Pons (tissue), 1 donor: ENCODE data around the gene PGBD2.
"Not testable (repeated sequence)": the region's sequence is repeated elsewhere in the genome, so short reads cannot be mapped to it uniquely, and the experiment has no call there.

Source experiments
- DNase-seq: peaks from one replicate; pipeline ENCODE4 v3.0.0-alpha.2; 2016; ENCODE audit warnings: low spot score

Gene PGBD2

GRCh38 chr1:248906009-248906752, at the start of gene PGBD2:
Gene PGBD2 (plus strand): TSS chr1:248906235. CDS start chr1:248913863, 7,628 bp downstream.
- DNase-seq, result peak; percentile 83

- no peak for DNase-seq
Observed at GRCh38 chr1:248857201-248857600, 48.8 kb upstream of the PGBD2 start.

DNA sequence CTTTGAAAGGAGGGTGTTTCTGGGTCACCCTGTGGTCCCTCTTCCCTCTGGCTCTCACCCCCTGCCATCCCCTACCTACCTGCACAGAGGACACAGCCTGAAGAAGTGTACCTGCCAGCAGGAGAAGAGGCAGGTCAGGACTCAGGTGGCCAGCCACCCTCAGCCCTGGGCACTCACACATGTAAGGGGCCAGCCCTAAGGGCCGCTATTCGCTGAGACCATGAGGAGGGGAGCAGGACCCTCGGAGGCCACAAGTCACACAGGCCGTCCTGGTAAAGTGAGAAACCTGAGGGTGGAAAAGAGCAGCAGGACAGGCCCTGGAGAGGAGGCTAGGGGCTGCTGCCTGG, 48.3 kb upstream of the PGBD2 start:
- no peak for DNase-seq

DNA sequence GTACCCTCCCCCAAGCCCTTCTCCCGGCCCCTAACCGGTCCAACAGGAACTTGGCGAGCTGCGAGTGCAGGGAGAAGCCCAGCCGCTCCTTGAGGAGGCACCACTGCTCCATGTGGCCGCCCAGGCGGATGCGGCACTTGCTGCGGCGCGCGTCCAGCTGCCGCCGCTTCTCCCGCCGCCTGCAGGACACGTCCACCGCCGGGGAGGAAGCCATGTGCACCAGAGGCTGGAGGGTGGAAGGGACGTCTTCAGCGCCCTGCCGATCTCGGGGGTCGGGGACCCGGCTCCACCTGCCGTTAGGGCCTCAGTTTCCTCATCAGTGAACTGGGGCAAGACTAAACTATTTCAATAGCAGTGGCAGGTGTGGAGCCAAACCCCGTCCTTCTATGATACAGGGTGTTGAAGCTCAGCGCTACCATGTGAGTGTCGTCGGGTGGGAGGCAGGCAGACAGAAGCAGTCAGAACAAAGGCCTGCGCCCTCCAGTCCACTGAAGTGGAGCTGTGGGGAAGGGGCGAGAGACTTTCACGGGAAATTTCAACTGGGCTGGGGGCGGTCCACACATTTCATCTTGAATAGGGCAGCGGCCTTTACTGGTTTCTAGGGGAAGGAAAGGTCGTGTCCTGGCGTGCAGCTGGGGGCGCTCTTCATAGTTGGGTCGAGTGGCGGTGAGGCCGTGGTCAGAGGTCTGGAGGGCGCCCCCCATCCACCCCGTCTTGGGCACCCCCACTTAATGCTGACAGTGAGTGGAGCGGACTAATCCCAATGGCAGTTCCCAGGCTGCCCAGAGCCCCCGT, 47.7 kb upstream of the PGBD2 start:
- DNase-seq, result peak; percentile 24

DNA sequence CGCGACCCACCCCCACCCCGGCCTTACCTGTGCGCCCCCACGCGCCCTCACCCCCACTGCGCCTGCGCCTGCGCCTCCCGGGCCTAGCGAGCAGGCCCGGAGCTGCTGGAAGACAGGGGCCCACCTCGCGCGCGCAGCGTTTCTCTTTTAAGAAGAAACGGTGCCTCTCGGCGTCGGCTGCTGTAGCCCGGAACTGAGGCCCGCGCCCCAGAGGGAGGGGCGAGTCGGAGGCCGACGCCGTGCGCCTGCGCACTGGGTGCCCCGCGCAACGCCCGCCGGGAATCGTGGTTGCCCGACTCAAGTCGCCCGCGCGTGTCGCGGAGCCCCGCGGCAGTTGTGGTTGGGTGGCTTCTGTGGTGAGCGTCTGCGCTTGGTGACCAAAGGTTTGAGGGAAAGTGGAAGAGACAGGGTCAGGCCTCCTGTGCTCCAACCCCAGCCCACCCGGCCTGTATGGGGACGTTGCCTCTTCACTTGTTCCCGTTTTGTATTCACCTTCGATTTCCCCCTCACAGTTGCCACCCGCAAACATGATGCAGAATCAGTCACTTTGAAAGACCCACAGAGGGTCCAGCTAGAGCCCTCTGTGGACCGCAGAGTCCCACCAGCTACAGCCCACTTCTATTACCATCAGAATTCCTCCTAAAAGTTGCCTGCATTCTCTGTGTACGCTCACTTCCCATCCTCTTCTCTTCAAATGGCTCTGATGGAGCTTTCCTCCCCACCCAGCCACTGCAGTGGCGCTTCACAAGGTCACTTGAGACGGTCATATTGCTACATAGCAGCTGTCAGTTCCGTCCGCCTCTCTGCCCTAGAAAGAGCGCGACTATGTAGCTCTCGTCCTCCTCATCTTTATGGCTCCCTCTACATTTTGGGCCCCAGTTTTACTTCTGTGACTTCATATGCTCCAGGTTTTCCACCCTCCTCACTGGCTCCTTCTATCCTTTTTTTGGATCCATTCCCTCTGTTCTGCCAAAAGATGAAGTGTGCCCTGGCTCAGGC, 46.8 kb upstream of the PGBD2 start, which contains the start of gene ZNF692:
TSS of gene ZNF692 (minus strand) at position 195 of the 999 bp plus-strand sequence. CDS start 776 bp downstream, outside the sequence.
- peak; percentile 95 for DNase-seq

GRCh38 chr1:248860007-248860406, 46.0 kb upstream of the PGBD2 start:
- no peak for DNase-seq

DNA sequence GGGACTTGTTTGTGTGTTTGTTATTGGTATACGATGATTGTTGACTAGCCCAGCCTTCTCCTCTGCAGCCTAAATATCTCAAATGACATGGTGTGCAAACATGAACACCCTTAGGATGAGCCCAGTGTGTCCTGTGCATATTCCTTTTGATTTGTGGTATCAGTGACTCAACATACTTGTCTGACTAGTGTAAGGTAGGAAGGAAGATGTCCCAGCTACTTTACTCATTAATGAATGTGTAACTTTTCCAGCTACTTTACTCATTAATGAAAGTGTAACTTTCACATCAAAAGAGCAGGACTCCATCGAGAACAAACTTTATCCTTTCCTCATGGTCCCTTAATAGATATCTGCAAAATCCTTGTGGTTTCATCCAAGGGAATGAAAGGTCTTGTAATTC, 44.4 kb upstream of the PGBD2 start:
- no peak for DNase-seq

DNA sequence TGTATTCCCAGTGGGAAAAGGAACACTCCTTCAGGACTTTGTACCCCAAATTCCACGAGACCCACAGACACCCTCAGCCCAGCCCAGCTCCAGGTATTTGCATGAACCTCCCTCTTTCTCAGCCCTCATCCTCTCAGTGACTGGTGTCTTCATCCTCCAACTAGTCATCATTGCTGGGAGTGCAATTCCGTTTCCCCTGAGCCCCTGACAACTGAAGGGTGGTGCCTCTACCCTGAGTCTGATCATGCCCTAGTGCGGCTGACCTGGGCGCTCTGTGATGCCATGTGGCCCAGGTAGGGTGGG, 43.4 kb upstream of the PGBD2 start:
- no peak for DNase-seq

GRCh38 chr1:248862998-248863881, 42.8 kb upstream of the PGBD2 start:
- DNase-seq, result peak; percentile 66

DNA sequence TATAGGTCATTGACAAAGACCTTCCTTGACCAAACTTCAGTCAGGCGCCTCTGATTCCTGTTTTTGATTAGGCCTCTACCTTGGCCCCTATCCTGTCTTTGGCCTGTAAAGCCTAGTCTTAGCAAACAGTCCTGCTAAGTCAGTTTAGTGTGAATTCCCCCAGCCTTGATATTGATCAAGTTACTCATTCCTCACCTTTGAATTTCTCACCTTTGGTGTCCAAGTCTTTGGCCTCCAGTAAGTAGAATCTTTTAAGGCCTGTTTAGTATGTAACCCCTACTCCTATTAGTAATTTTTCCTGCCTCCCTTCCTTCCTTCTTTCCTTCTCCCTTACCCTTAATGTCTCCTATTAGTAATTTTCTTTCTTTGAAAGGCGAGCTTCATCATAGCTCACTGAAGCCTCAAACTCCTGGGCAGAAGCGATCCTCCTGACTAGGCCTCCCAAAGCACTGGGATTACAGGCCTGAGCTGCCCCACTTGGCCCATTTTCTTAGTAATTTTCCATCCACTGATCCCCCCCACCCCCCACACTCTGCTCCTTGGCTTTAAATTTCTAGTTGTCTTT, 34.1 kb upstream of the PGBD2 start:
- no peak for DNase-seq

- peak; percentile 54 for DNase-seq
Observed at GRCh38 chr1:248872752-248873408, 33.2 kb upstream of the PGBD2 start.

DNA sequence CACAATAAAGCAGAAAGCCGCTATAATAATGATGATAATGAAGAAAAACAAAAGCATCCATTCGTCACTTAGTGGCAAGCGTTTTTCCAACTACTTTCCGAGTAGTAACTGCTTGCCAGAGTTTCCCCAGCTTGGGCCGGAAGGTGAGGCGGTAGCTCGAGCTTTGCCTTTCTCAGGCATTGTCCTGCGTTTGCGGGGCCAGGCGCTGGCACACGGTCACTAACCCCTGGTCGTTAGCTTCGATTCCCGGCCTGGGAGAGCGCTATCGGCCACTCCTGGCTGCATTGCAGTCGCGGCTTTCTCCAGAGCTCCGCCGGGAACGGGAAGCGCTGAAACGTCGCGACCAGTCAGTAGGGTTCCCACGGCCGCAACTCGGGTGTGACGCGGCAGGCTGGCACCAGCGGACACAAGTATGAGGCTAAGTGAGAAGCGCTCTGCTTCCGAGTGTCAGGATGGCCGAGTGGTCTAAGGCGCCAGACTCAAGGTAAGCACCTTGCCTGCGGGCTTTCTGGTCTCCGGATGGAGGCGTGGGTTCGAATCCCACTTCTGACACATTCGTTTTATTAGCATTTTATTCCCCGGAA, 32.5 kb upstream of the PGBD2 start:
- DNase-seq, result peak; percentile 97

GRCh38 chr1:248873993-248874533, 32.0 kb upstream of the PGBD2 start:
- peak; percentile 93 for DNase-seq

GRCh38 chr1:248881261-248881660, 24.8 kb upstream of the PGBD2 start:
- DNase-seq, result no peak

DNA sequence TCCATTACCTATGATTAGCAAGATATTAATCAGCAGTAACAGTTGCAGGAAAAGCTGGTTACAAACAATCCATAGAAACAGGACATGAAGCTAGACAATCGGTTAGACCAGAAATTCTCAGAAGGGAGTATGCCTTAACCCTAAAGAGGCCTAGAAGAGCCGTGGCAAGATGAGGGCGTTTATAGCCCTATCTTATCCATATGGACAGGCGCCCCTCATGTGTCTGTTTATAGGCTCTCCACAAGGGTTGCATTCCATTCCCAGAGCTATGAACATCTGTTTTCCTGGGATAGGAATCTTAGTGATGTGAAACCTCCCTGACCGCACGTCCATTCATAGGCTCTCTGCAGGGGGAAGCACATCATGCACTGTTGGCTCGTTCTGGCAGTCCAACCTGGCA, 23.6 kb upstream of the PGBD2 start:
- DNase-seq, result not testable (repeated sequence)

DNA sequence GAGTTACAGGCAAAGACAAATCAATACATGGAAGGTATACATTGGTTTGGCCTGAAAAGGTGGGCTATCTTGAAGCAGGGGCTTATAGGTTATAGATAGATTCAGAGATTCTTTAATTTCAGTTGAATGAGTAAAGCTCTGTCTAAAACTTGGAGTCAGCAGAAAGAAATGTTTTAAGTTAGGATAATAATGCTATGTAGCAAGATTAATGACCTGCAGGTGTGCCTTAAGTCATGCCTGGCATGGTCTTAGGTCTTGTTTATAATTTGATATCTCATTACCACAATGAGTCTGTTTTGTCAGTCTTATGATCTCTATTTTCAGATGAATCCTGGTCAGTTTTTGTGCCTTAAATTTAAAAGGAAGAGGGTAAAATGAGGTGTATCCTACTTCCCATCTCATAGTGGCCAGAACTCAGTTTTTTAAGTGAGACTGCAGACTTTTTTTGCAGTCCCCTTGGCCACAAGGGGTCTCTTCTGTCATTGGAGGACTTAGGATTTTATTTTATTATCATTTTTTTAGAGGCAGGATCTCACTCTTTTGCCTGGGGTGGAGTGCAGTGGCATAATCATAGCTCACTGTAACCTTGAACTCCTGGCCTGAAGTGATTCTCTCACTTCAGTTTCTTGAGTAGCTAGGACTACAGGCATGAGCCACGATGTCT, 21.3 kb upstream of the PGBD2 start:
- DNase-seq, result no peak

DNA sequence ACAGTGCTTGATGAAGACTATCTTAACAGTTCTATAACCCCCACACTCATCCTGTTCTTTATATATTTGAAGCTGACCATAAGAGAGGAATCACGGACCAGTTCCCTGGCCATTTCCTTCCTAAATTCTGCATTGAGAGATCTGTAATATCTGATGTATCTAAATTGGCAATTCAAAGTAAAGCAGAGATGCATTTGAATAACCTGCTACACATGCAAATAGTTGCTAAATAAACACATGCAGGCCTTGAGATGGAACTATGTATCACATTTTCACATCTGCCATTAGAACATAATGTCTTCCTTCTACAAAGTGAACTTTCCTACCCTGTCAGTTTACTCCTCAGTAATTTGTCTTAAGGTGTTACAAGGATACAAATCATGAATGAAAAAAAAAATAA, 20.4 kb upstream of the PGBD2 start:
- no peak for DNase-seq

DNA sequence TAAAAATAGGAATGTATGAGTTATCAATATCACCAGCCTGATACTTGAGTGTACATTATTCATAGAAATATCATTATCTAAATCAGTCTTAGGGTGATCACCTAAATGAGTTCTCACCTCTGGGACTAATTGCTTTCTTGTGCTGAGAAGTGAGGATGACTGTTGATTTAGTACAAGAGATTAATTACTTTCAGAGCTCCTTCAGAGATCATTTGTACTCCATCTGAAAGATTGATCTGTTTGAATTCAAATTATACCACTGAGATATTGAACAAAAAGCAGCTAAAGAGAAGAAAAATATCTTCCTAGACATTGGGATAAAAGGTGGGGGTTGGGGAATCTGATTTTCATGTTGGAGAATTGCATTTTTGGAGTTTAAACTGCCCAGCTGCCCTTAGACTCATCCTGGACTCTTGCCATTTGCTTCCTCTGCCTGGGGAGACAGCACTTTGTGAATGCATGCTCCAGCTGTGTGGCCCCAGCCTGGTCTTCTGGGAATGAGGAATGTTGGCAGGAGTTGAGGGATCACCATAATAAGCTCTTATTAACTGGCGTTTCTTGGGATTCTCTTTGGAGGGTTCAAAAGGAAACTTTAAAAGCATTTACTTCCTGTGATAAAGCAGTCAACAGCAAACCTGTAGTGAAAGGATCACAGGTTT, 19.7 kb upstream of the PGBD2 start:
- no peak for DNase-seq

- not testable (repeated sequence) for DNase-seq
Observed at GRCh38 chr1:248889914-248890243, 16.2 kb upstream of the PGBD2 start.
